Measurements from ENCODE around the gene SCGN.

Gene SCGN

DNA sequence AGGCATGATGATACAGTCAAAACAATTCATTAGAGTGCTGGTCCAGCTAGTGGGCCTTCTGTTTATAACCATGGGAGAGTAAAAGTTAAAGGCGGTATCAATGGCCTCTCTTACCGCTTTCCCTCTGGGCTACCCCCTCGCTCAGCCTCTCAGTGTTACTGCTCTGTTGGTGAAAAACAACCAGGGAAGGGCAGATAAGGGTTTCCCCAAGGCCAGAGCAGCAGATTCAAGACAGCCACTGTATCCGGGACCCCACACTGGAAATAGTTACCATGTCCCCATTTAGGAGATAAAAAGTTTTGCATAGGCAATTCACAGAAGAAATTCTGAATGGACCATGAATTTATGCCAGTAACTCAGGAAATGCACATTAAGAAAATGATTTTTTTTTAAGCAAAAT, 13.4 kb downstream of the SCGN start:
- Histone ChIP-seq H3K27me3 (ENCODE audit: insufficient read depth, low read length) (no peaks in the 10 kb centered on the region), H3K9ac (ENCODE audit: low read length) (no peak overlapping the region), H3K27ac (ENCODE audit: low read depth, low read length, poor library complexity, severe bottlenecking) (no peak overlapping the region), H3K4me1 (ENCODE audit: insufficient read depth, low read length, severe bottlenecking) (no peaks in the 10 kb centered on the region), H3K9me2 (ENCODE audit: low read depth, low read length) (no peaks in the 10 kb centered on the region), H3K4me3 (ENCODE audit: low read depth, low read length, poor library complexity, severe bottlenecking) (no peak overlapping the region), H3F3A (ENCODE audit: insufficient read depth, low read length) (no peaks in the 10 kb centered on the region), H3K9me3 (ENCODE audit: low read length) (no peaks in the 10 kb centered on the region), H3K36me3 (ENCODE audit: insufficient read depth, low read length) (no peaks in the 10 kb centered on the region), H3K4me2 (ENCODE audit: low read length) (no peak overlapping the region), H4K20me1 (ENCODE audit: insufficient read depth, low read length) (no peaks in the 10 kb centered on the region), H2AFZ (ENCODE audit: low read length) (no peak overlapping the region), H3K79me2 (ENCODE audit: insufficient read depth, low read length) (no peaks in the 10 kb centered on the region)
- TF ChIP-seq EZH2 (IDR thresholded peaks at IDR 0.05; ENCODE audit: borderline replicate concordance, low read length) = no peak
- TF ChIP-seq, protein P1, sequence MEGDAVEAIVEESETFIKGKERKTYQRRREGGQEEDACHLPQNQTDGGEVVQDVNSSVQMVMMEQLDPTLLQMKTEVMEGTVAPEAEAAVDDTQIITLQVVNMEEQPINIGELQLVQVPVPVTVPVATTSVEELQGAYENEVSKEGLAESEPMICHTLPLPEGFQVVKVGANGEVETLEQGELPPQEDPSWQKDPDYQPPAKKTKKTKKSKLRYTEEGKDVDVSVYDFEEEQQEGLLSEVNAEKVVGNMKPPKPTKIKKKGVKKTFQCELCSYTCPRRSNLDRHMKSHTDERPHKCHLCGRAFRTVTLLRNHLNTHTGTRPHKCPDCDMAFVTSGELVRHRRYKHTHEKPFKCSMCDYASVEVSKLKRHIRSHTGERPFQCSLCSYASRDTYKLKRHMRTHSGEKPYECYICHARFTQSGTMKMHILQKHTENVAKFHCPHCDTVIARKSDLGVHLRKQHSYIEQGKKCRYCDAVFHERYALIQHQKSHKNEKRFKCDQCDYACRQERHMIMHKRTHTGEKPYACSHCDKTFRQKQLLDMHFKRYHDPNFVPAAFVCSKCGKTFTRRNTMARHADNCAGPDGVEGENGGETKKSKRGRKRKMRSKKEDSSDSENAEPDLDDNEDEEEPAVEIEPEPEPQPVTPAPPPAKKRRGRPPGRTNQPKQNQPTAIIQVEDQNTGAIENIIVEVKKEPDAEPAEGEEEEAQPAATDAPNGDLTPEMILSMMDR (IDR thresholded peaks at IDR 0.05; ENCODE audit: low read length) = no peak

DNA sequence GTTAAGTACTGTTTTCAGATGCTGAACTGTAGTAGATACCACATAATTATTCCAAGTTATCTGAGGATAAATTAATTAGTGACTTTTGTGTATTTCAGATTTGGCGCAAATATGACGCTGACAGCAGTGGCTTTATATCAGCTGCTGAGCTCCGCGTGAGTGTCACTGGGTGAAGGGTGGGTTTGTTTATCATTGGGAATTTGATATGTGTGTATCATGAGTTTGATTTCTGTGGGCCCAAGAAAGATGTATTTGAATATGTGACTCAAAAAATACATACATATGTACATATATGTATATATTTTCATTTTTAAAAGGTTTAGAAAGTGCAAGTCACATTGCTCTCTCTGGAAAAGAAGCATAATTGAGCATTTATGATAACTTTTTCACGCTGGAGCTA, 17.4 kb downstream of the SCGN start:
- H3K9ac ChIP-seq (ENCODE audit: low read length) = no peak overlapping the region
- no peaks in the 10 kb centered on the region for H3K4me1 ChIP-seq (ENCODE audit: insufficient read depth, low read length, severe bottlenecking)
- no peaks in the 10 kb centered on the region for H3K27me3 ChIP-seq (ENCODE audit: insufficient read depth, low read length)
- H3K79me2 ChIP-seq (ENCODE audit: insufficient read depth, low read length) = no peaks in the 10 kb centered on the region
- no peaks in the 10 kb centered on the region for H3K9me3 ChIP-seq (ENCODE audit: low read length)
- H3K36me3 ChIP-seq (ENCODE audit: insufficient read depth, low read length) = no peaks in the 10 kb centered on the region
- H4K20me1 ChIP-seq (ENCODE audit: insufficient read depth, low read length) = no peaks in the 10 kb centered on the region
- TF ChIP-seq, protein P1 (IDR thresholded peaks at IDR 0.05; ENCODE audit: low read length) = no peak
- TF ChIP-seq EZH2 (IDR thresholded peaks at IDR 0.05; ENCODE audit: borderline replicate concordance, low read length) = no peak
- no peak overlapping the region for H3K4me2 ChIP-seq (ENCODE audit: low read length)
- no peak overlapping the region for H3K27ac ChIP-seq (ENCODE audit: low read depth, low read length, poor library complexity, severe bottlenecking)
- no peak overlapping the region for H3K4me3 ChIP-seq (ENCODE audit: low read depth, low read length, poor library complexity, severe bottlenecking)
- no peaks in the 10 kb centered on the region for H3K9me2 ChIP-seq (ENCODE audit: low read depth, low read length)
- H3F3A ChIP-seq (ENCODE audit: insufficient read depth, low read length) = no peaks in the 10 kb centered on the region
- H2AFZ ChIP-seq (ENCODE audit: low read length) = no peak overlapping the region

DNA sequence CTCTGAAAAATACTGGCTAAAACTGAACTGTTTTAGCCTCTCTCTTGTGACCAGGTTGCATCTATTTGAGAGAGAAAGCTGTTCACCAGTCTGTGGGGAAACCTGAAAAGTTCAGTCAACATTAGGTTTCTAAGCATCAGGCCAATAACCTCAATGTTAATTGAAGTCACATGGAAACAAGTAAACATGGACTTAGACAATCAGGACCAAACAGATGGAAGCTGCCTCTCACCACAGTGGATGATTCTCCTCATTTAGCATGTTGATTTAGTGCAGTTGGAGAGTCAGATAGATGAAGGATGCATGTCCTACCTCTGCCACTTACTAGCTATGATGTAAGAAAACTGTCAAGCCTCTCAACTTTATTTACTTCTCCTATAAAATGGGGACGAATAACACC, 18.2 kb downstream of the SCGN start:
- no peak overlapping the region for H3K27ac ChIP-seq (ENCODE audit: low read depth, low read length, poor library complexity, severe bottlenecking)
- no peaks in the 10 kb centered on the region for H3K9me3 ChIP-seq (ENCODE audit: low read length)
- H3K4me3 ChIP-seq (ENCODE audit: low read depth, low read length, poor library complexity, severe bottlenecking) = no peak overlapping the region
- no peaks in the 10 kb centered on the region for H3K36me3 ChIP-seq (ENCODE audit: insufficient read depth, low read length)
- H3K4me2 ChIP-seq (ENCODE audit: low read length) = no peak overlapping the region
- no peaks in the 10 kb centered on the region for H3F3A ChIP-seq (ENCODE audit: insufficient read depth, low read length)
- H3K79me2 ChIP-seq (ENCODE audit: insufficient read depth, low read length) = no peaks in the 10 kb centered on the region
- no peak overlapping the region for H3K9ac ChIP-seq (ENCODE audit: low read length)
- no peaks in the 10 kb centered on the region for H3K9me2 ChIP-seq (ENCODE audit: low read depth, low read length)
- TF ChIP-seq, protein P1 (IDR thresholded peaks at IDR 0.05; ENCODE audit: low read length) = no peak
- no peak for TF ChIP-seq EZH2 (IDR thresholded peaks at IDR 0.05; ENCODE audit: borderline replicate concordance, low read length)
- no peaks in the 10 kb centered on the region for H3K4me1 ChIP-seq (ENCODE audit: insufficient read depth, low read length, severe bottlenecking)
- H3K27me3 ChIP-seq (ENCODE audit: insufficient read depth, low read length) = no peaks in the 10 kb centered on the region
- H2AFZ ChIP-seq (ENCODE audit: low read length) = no peak overlapping the region
- H4K20me1 ChIP-seq (ENCODE audit: insufficient read depth, low read length) = no peaks in the 10 kb centered on the region

Data from OCI-LY1 (cell line).